Ammon's horn (tissue), 1 donor: ENCODE data around the gene COP1.

Source experiments
- DNase-seq: peaks from one replicate; pipeline ENCODE4 v3.0.0-alpha.2; 2016; ENCODE audit warnings: low spot score

Gene COP1

DNA sequence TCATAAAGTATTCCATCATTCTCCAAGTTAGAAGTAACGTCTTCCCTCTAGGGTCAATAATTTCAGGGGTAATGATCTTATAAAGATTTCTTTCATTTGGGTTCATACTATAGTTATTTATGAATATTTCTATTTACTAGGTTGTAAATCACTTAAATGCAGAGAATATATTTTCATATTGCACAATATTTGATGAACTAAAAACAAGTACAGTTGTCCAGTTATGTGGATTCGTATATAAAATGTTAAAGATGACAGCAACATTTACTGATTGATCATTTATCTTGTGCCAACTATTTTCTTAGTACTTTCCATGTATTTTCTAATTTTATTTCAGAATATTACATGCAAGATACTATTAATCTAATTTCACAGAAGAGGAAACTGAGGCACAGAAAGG lies 243.3 kb downstream of the COP1 start:
- no peak for DNase-seq

DNA sequence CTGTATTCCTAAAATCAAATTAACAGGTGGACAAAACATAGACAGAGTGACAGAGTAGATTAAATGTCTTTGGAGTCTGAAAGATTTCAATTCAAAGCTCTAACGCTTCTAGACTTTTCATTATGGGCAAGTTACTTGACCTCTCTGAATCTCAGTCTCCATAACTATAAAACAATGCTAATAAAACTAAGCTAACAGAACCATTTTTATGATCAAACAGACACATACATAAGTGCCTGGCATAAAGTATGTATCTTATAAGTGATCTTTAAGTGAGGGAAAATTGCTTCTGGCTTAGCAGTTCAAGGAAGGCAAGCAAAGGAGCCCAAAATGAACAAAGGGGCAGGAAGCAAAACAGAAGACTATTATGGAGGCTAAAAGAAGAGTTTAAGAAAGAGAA lies 246.9 kb downstream of the COP1 start:
- no peak for DNase-seq

- no peak for DNase-seq
Observed at GRCh38 chr1:175951627-175952026, 255.5 kb downstream of the COP1 start.

DNA sequence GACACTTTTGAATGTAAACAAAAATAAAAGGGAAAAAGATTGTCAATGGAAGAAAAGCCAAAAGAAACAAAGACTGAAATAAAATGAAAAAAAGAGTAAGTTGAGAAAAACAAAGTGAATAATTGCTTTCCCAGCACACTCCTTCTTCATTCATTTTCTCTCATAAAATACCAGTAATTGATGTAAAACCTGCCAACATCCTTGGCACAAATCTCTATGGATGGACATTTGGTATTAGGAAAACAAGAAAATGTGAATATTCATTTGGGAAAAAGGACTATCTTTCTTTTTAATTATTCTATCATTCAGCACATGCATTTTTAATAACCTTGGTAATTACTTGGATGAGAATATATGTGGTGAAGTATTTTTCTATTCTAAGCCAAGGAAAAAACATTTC lies 259.3 kb downstream of the COP1 start:
- DNase-seq = no peak

DNA sequence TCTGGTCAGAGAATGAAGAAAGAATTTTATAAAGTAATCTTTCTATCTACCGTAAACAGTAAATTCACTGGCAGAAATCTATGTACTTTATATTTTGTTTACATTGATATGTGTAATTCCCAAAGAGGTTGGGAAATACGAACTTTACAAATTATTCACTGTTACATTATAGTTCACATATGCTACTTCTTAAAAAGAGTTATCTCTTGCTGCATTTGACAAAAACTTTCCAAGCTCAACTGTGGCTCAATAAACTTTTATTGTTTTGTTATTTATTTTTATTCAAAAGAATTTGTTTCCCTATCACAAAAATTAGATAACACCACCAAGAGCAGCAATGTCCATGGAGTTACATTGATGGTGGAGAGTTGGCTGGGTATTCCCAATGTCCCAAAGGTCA lies 262.5 kb downstream of the COP1 start:
- no peak for DNase-seq

DNA sequence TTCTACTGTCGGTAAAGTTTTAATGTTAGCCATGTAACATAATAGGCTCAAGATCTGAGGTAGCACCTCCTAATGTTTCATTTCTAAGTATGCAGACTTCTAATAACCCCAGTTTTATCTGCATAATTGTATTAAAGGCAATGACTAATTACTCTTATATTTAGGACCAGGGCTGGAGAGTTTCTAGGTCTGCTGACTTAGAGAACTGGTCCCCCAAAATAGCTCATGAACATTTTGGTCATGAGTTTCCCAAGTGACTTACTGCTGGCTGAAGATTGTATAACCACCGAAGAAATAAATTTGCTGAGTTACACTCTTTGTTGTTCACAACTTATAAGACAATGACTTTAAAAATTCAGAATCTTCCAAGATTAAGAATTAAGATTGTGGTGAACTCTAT lies 265.9 kb downstream of the COP1 start:
- no peak for DNase-seq

DNA sequence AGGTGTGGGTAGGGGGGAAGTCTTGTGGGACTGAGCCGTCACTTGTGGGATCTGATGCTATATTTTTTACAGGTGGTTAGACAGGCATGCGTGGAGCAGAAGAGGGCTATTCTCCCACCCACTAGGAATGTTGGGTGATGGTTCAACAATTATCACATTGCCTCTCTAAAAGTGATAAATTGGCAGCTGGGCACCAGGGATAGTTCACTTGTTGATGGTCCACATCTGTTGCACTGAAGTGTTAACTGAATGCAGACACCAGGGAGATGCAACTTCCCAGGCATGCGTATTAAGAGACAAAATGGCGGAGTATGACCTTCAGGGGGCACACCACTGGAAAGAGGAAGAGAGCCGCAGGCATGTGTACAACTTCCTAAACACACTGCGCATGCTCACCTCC lies 270.4 kb downstream of the COP1 start:
- DNase-seq = no peak

GRCh38 chr1:175935566-175936115 lies 271.4 kb downstream of the COP1 start:
- DNase-seq = no peak

DNA sequence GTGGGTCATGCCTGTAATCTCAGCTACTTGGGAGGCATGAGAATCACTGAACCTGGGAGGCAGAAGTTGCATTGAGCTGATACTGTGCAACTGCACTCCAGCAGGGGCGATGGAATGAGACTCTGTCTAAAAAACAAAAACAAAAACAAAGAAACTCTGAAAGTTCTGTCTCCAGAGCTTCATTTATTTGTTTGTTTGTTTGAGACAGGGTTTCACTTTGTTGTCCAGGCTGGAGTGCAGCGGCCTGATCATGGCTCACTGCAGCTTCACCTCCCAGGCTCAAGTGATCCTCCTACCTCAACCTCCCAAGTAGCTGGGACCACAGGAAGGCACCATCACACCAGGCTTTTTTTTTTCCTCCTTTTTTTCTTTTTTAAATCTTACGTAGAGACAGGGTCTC lies 271.9 kb downstream of the COP1 start:
- DNase-seq = no peak

DNA sequence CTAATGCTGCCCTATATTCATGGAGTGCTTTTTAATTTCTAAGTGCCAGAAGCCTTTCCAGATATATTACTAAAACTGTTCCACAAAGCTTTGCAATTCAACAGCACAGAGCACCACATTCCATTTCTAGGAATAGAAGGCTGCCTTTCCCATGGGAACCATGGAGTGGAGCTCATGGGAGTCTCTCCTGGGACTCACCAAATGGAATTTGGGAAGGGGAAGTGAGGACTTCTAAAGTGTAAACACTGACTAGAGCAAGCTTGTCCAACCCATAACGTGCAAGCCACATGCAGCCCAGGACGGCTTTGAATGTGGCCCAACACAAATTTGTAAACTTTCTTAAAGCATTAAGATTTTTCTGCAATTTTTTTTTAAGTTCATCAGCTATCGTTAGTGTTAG lies 273.3 kb downstream of the COP1 start:
- DNase-seq = no peak

- no peak for DNase-seq
Observed at GRCh38 chr1:175927944-175928343, 279.1 kb downstream of the COP1 start.

DNA sequence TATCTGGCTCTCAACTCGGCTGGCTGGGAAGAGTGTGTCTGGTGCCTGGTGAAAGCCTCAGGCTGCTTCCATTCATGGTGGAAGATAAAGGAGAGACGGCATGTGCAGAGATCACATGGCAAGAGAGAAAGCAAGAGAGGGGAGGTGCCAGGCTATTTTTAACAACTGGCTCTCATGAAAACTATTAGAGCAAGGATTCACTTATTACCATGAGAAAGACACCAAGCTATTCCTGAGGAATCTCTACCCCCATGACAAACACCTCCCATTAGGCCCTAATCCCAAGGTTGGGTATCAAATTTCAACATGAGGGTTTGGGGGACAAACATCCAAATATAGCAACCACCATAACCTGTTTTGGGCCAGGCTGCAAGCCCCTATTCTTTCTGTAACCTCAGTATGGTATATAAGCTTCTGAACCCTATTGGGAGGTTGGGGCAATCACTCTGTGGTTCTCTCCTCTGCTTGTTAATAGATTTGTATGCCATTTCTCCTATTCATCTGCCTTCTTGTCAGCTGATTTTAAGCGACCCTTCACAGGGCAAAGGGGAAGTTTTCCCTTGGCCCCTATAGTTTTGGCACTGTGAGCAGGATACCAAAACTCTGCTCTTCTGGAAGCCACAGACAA lies 284.7 kb downstream of the COP1 start:
- no peak for DNase-seq

DNA sequence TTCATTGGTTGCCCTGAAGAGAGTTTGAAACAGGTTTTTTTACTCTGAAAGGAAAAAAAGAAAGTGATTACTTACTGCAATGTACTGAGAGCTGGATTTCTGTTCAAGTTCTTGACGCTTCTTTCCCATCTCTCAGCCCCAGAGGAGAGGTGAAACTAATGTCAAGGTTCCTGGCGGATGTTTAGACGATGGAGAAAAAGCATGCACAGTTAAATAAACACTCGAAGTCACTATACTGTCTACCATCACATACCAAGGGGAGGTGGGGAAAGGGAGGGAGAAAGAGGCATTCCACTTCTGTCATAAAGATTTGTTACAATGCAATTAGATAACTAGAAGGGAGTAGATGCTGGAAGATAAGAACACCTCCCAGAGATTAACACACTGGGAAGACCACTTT lies 286.7 kb downstream of the COP1 start:
- no peak for DNase-seq

DNA sequence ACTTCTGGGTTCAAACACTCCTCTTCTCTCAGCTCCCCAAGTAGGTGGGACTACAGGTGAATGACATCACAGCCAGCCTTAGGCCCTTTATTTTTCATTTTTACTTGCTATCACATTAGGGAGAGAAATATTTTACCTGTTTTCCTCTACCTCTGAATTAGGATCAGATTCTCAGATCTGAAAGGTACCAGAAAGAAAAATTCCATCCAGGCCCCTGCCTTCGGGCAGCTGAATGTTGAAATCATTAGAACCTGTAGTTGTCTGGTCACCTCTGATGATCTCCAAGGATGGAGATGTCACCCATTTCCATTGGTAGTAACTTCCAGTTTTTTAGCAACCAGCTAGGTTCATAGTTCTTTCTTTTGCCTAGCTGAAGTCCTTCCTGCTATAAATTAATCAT lies 288.1 kb downstream of the COP1 start:
- DNase-seq = no peak

GRCh38 chr1:175918364-175918801 lies 288.7 kb downstream of the COP1 start:
- DNase-seq = no peak

DNA sequence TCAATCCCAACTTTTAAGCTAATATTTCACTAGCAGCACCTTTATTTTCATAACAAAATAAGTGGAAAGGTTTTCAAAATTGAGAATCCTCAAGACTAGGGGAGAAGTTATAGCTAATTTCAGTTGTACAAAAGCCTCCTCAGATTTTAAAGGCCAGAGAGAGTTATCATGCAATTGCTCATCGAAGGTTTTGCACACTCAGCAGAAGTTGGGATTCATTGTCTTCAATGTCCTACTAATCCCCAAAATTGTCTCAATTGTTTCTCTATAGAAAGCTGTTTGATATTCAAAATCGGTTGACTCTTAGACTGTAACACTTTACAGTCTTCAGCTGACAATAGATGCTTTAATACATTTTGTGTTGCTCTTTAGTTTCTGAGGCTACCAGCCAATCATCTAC lies 293.0 kb downstream of the COP1 start:
- DNase-seq = no peak

DNA sequence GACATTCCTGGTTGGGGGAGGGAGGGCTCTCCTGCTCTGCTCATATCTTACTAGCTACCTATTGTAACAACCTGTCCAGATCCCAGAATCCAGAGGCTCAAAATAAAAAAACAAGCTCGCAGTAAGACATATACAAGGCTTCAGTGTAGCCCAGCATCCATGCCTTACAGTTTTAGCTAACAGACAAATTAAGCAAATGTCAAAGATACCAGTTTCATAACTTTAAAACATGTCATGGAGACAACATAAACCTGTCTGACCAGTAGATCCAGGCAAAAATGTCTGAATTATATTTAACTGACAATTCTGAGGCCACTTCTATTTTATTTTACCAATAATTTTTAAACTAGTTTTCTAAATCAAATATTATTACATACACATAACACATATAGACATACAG lies 295.9 kb downstream of the COP1 start:
- DNase-seq = no peak

DNA sequence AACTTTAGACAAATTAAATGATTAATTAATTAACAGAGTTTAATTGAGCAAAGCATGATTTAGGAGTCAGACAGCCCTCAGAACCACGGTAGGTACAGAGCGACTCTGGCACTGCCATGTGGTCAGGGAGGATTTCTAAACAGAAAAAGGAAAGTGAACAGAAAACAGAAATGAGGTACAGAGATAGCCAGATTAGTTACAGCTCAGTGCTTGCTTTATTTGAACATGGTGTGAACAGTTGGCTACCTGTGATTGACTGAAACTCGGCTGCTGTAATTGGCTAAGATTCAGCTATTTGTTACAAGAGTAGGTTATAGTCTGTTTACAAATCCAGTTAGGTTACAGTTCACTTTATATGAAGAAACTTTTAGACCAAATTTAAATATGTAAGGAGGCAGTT lies 300.7 kb downstream of the COP1 start:
- DNase-seq = no peak

GRCh38 chr1:175904808-175905207 lies 302.3 kb downstream of the COP1 start:
- no peak for DNase-seq

- no peak for DNase-seq
Observed at GRCh38 chr1:175902281-175902680, 304.8 kb downstream of the COP1 start.

DNA sequence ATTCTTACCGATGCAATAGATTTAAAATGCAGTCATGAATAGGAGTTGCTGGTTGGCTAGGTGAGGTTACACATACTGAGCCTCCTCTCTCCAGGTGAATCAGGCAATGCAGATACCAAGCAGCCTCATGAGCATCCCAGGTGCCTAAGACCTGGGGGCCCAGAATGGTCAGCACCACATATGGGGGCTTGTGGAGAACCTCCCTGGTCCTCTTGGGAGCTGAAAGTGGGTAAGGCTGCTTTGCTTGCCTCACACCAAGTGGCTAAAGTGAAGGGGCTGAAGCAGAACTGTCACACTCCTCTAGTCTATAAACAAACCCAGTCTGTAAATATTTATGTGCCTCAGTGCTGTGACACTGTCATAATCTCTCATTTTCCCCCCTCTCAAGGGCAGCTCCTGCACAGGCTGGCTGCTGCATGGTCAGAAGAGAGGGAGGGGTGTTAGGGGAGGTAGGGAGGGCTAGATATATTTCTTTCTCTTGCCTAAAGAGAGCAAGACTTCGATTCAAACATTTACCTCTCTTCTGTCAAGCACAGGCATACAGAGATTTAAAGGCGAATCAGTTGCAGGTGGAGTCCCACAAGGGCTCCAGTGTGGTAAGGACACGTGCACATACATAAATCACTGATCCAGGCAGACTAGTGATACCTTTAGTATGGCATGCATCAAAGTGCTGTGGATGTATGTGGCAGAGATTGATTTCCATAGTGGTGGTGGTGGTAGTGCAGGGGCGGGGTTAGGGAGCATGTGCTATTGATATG lies 305.8 kb downstream of the COP1 start:
- no peak for DNase-seq

DNA sequence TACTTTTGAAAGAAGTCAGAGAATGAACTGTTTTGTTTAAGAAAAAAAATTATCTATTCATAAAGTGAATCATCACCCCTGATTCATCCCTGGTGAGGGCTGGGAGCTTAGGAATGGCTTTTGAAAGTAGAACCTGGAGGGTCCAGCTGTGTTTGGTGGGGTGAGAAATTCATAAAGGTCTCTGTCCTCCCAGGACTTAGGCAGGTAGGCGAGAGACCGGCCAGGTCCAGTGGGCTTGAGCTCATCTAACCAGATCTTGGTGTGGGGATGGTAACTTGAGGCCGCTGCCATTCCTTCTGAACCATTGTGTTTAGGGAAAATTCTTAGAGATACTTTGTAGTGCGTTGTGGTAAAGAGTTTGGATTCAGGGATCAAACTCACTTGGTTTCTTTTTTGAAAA lies 306.9 kb downstream of the COP1 start:
- DNase-seq = no peak

- no peak for DNase-seq
Observed at GRCh38 chr1:175895966-175896365, 311.1 kb downstream of the COP1 start.
